GM12872 (cell line): ENCODE measurements around the gene PDS5B.
A peak's percentile ranks its signal among the peaks of the same experiment; 100 is the strongest.

ENCODE experiments used
- CTCF ChIP-seq: IDR thresholded peaks from 3 replicates; pipeline ENCODE4 v1.5.1; 2011; ENCODE audit warnings: low read depth, mild to moderate bottlenecking, low read length, moderate library complexity; ENCODE audit not compliant: insufficient read depth

Gene PDS5B

GRCh38 chr13:32549788-32550187 lies 36.5 kb upstream of the PDS5B start:
- no peak for TF ChIP-seq CTCF

- no peak for TF ChIP-seq CTCF
These were observed 32.5 kb upstream of the PDS5B start for GRCh38 chr13:32553720-32554119.

GRCh38 chr13:32555613-32556012 lies 30.6 kb upstream of the PDS5B start:
- no peak for TF ChIP-seq CTCF

GRCh38 chr13:32577032-32577431 lies 9.2 kb upstream of the PDS5B start:
- TF ChIP-seq CTCF: no peak

- TF ChIP-seq CTCF: peak; percentile 38; the same call in 2 of the 3 replicates
These were observed 5.0 kb upstream of the PDS5B start for GRCh38 chr13:32581177-32581786.

GRCh38 chr13:32582281-32582680 lies 4.0 kb upstream of the PDS5B start:
- no peak for TF ChIP-seq CTCF

- TF ChIP-seq CTCF: no peak
These were observed 3.3 kb upstream of the PDS5B start for GRCh38 chr13:32582991-32583390.
